ENCODE measurements around the gene TMEM87B. TPM values are rescaled to one million over a fixed set of nuclear protein-coding genes. Genes with fewer than 3 reads are reported as not detected.

Gene TMEM87B
- total RNA-seq, 1 experiment from 2014 or later: 10.5 TPM

DNA sequence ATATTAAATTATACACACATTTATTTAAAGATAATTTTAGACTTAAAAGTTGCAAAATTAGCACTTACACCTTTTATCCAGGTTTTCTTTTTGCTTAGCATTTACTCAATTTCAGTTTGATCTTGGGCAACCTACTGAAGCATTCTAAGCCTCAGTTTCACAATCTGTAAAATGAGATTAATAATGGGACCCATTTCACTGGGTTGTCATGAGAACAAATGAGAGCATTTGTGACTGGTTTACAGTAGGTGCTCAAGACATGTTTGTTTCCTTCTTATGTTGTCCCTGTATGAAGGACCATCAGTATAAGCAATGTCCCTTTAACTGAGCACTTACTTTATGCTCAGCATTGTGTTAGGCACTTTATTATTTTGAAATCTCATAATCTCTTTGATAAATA, 78.3 kb downstream of the TMEM87B start:
- H3K4me1 ChIP-seq (ENCODE audit: insufficient read depth, low read length): no peaks in the 10 kb centered on the region
- H2BK5ac ChIP-seq (ENCODE audit: insufficient read length, low read length): no peak overlapping the region

More for the DNA sequence above, 78.3 kb downstream of the TMEM87B start:
- H3K9me3 ChIP-seq (ENCODE audit: control insufficient read depth, low read depth, low read length): no peaks in the 10 kb centered on the region
- H4K8ac ChIP-seq (replicated peaks; ENCODE audit: insufficient read length, low read depth, low read length): no peak overlapping the region
- TF ChIP-seq, protein P1, sequence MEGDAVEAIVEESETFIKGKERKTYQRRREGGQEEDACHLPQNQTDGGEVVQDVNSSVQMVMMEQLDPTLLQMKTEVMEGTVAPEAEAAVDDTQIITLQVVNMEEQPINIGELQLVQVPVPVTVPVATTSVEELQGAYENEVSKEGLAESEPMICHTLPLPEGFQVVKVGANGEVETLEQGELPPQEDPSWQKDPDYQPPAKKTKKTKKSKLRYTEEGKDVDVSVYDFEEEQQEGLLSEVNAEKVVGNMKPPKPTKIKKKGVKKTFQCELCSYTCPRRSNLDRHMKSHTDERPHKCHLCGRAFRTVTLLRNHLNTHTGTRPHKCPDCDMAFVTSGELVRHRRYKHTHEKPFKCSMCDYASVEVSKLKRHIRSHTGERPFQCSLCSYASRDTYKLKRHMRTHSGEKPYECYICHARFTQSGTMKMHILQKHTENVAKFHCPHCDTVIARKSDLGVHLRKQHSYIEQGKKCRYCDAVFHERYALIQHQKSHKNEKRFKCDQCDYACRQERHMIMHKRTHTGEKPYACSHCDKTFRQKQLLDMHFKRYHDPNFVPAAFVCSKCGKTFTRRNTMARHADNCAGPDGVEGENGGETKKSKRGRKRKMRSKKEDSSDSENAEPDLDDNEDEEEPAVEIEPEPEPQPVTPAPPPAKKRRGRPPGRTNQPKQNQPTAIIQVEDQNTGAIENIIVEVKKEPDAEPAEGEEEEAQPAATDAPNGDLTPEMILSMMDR (conservative IDR thresholded peaks at IDR 0.05): no peak
- H3K4me3 Mint-ChIP-seq: no peak overlapping the region
- H4K5ac ChIP-seq (ENCODE audit: insufficient read length, low read depth, low read length): no peak overlapping the region
- H3K79me1 ChIP-seq (ENCODE audit: insufficient read depth, low read depth, low read length, poor library complexity, severe bottlenecking): no peaks in the 10 kb centered on the region
- no peak overlapping the region for H3K18ac ChIP-seq (ENCODE audit: insufficient read length, low read depth, low read length)
- no peaks in the 10 kb centered on the region for H3K79me2 ChIP-seq (ENCODE audit: insufficient read depth, low read length)
- no peak overlapping the region for H3K23ac ChIP-seq (ENCODE audit: insufficient read length, low read depth, low read length)
- H3K36me3 Mint-ChIP-seq (ENCODE audit: insufficient read depth in 1 of 3, low read depth in 3 of 3): peaks cover 0 to 2% (median 0%) of the 10 kb centered on the region in 3 experiments; a peak in 2 of 7 replicates
- H2AK5ac ChIP-seq (ENCODE audit: insufficient read length, low read length): no peak overlapping the region
- no peak overlapping the region for H3K4me2 ChIP-seq (ENCODE audit: insufficient read depth, insufficient read length, low read length)
- H3K14ac ChIP-seq (ENCODE audit: insufficient read depth, low read length): no peak overlapping the region
- H3K27ac Mint-ChIP-seq: no peak overlapping the region
- no peak overlapping the region for H3K9ac ChIP-seq (ENCODE audit: extremely low read depth, insufficient read length, low read length)
- H4K20me1 ChIP-seq (ENCODE audit: control insufficient read depth, insufficient read depth, insufficient read length): no peaks in the 10 kb centered on the region
- no peak overlapping the region for H2BK12ac ChIP-seq (ENCODE audit: insufficient read length, low read depth, low read length)
- H3K4ac ChIP-seq (ENCODE audit: low read depth, low read length): no peak overlapping the region
- H3K27ac ChIP-seq (ENCODE audit: insufficient read length, low read depth, low read length): no peak overlapping the region
- peaks cover 0 to 7% of the 10 kb centered on the region in 2 experiments; a peak in 1 of 4 replicates for H3K4me1 Mint-ChIP-seq
- peaks cover 15% of the 10 kb centered on the region; the same call in 1 of the 2 replicates for H3K27me3 ChIP-seq (ENCODE audit: insufficient read depth, low read length)
- H2AFZ ChIP-seq (ENCODE audit: low read length): no peak overlapping the region
- no peak overlapping the region for H2BK15ac ChIP-seq (ENCODE audit: low read depth, low read length)
- H2BK120ac ChIP-seq (ENCODE audit: low read depth, low read length, poor library complexity, severe bottlenecking): no peak overlapping the region
- H3K23me2 ChIP-seq (ENCODE audit: insufficient read length, low read depth, low read length, poor library complexity, severe bottlenecking): peaks cover 4% of the 10 kb centered on the region
- H4K91ac ChIP-seq (ENCODE audit: insufficient read length, low read depth, low read length): no peak overlapping the region
- H3K27me3 Mint-ChIP-seq (ENCODE audit: low read depth): peaks cover 47% of the 10 kb centered on the region
- no peak for DNase-seq
- H3T11ph ChIP-seq (ENCODE audit: low read length): no peak overlapping the region
- H2BK20ac ChIP-seq (ENCODE audit: low read depth, low read length, poor library complexity, severe bottlenecking): no peak overlapping the region
- H3K56ac ChIP-seq (ENCODE audit: insufficient read length, low read depth, low read length): no peak overlapping the region
- peaks cover 8 to 12% of the 10 kb centered on the region in 2 experiments; a peak in 4 of 5 replicates for H3K9me3 Mint-ChIP-seq
